NCI-H526 (cell line): ENCODE results near the gene ANKRD36.
A peak's percentile ranks its signal among the peaks of the same experiment; 100 is the strongest.
"Not testable (repeated sequence)": the region's sequence is repeated elsewhere in the genome, so short reads cannot be mapped to it uniquely, and the experiment has no call there.

ENCODE experiments used
- DNase-seq, 2 experiments: peaks; one replicate each; lab custom pipeline; 2025; lab: John Stamatoyannopoulos, UW

The ANKRD36 gene

DNA sequence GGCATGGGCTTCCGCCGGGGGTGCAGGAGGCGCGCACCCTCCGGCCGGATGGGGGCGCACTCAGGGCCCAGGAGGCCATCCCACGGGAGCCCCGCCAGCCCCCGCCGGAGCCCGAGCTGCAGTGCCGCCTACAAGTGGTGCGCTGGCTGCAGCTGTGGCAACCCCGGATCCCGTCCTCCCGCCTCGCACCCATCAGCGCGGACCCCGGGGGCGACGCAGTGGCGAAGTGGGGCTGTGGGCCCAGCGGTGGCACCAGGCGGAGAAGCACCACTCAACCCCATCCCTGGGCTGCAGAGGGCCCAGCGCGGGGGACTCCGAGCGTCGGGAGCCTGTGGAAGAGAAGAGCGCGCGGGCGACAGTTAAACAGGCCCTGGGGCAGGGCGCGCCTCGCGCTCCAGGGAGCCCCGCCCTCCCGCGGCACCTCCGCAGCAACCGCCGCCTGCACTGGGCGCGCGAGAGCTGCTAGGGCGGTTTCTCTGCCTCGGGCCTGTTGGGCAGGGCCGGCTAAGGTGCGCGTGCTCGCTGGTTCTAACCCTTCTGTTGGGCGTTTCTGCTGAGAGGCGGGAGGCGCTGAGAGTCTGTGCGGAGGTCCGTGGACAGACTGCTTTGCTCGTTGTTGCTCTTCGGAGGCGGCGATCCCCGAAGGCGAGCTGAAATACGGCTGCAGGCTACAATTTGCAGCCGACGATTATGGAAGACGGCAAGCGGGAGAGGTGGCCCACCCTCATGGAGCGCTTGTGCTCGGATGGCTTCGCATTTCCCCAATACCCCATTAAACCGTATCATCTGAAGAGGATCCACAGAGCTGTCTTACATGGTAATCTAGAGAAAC lies at the start of gene ANKRD36:
Gene ANKRD36 (plus strand): TSS at position 104 of the 832 bp plus-strand sequence. CDS start 587 bp downstream, at position 691.
- DNase-seq: not testable (repeated sequence)

DNA sequence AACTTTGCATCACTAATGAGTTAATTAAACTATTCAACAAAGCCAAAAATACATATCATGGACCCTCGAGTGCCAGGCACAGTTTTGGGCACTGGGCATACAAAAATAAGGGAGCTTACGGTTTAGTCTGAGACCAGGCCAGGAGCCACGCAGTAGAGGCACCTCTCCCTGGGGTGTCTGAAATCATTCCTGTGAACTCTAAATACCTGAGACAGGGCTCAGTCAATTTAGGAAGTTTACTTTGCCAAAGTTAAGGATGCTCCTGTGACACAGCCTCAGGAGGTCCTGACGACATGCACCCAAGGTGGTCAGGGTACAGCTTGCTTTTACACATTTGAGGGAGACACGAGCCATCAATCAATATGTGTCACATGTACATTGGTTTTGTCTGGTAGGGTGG lies 46.9 kb upstream of the ANKRD36 start:
- DNase-seq: not testable (repeated sequence)

DNA sequence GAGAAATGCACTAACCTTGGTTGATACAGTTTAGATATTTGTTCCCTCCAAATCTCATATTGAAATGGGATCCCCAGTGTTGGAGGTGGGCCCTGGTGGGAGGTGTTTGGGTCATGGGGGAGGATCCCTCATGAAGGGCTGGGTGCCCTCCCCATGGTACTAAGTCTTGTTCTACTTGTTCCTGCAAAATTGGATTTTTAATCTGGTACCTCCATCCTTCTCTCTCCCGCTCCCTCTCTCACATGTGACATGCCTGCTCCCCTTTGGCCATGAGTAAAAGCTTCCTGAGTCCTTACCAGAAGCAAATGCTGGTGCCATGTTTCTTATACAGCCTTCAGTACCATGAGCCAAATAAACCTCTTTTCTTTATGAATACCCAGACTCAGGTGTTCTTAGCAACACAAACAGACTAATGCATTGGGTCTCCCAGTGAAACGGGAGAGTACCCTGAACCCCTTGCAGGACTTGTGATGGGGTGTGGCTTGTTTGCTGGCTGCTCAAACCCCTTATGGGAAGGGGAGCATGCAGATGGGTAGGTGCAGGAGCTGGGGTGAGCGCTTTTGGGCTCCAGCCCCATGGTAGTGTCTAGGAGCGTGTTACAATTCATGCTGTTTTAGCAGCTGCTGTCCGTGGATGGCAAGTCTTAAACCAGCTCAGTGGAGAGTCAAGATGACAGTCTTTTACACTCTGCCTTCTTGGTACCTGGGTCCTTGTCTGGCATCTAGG lies 45.5 kb upstream of the ANKRD36 start:
- DNase-seq: no peak

DNA sequence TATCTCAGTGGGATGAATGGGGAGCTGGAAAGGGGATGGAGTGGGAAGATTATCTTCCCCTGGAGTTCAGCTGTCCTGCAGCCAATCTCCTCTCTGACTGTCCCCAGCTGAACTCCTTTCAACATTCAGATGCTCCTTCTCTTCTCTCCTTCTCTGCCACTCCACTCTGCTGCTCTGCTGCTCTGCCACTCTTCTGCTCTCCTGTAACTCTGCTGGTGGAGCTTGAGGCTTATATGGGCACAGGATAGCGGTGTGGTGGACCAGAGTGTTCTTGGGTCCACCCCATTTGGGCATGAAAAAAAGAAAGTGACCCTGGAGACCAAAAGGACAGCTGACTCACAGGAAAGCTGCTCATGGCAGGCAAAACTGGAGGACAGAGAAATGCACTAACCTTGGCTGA lies 44.9 kb upstream of the ANKRD36 start:
- DNase-seq: no peak

DNA sequence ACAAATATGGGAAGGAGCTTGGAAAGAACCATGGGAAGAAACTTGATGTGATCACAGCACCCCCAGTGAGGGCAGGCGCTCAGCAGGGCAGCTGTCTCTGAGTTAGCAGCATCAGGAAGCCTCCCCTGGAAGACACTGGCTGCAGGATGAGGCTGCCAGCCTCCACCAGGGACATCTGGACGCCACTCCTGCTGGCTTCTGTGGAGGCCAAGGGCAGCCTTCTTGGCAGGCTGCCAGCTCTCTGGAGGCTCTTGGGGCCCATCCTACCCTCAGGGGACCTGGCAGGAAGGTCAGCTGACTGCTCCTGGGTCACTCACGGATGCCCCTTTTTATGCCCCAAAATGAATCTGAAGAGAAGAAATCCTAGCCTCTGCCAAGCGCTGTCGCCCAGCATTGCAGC lies 44.2 kb upstream of the ANKRD36 start:
- not testable (repeated sequence) for DNase-seq

DNA sequence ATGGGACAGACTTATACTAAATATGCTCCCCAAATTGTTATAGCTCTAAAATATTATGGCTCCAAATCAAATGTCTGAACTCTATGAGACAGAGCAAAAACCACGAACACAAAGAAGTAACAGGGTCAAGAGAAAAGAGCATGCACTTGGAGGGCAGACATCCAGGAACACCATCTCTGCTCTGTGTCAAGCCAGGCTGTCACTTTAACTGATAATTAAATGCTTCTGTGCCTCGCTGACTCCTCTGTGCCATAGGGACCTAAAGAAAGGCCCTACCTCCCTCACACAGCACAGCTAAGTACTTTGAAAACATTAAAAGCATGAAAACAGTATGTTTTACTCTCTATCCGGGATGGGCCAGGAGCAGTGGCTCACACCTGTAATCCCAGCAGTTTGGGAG lies 42.0 kb upstream of the ANKRD36 start:
- not testable (repeated sequence) for DNase-seq

DNA sequence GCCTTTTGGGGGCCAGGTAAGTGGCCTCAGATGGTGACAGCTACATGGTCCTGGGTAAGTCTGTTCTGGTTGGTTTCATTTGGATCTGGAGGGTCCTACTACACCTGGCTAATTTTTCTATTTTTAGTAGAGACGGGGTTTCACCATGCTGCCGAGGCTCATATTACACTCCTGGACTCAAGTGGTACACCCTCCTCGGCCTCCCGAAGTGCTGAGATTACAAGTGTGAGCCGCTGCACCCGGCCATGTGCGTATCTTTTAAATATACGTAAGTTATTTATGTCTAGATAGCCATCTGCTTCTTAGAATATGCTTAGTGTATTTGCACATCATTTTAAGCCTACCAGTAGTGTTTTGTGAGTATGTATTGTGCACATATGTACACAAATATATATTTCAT lies 35.7 kb upstream of the ANKRD36 start:
- DNase-seq: not testable (repeated sequence)

DNA sequence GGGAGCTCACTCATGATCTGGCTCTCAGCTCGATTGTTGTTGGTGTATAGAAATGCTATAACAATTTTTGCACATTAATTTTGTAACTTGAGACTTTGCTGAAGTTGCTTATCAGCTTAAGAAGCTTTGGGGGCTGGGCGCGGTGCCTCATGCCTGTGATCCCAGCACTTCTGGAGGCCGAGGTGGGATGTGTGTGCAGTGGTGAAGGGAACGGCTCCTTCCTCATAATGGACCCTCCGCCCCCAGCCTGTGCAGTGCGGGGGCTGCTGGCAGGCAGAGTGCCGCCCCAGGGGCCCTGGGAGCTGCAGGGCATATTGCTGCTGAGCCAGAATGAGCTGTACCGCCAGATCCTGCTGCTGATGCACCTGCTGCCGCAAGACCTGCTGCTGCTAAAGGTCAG lies 32.1 kb upstream of the ANKRD36 start:
- not testable (repeated sequence) for DNase-seq

DNA sequence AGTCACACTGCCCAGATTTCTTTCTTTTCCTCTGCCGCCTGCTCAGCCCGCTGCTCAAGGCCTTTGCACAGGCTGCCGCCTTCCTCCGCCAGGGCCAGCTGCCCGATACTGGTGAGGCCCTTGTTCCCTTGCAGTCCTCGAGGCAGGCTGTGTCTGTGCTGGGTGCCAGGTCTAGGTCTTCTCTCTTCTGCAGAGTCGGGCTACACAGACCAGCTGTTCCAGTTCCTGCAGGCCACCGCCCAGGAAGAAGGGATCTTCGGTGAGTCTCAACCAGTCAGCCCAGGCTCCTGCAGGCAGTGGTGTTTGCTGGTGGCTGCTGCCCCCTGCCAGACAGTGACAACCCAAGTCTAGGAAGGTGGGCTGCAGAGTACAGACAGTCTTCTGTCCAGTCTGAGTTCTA lies 30.7 kb upstream of the ANKRD36 start:
- DNase-seq: peak in 1 of 2 experiments; percentile 49

DNA sequence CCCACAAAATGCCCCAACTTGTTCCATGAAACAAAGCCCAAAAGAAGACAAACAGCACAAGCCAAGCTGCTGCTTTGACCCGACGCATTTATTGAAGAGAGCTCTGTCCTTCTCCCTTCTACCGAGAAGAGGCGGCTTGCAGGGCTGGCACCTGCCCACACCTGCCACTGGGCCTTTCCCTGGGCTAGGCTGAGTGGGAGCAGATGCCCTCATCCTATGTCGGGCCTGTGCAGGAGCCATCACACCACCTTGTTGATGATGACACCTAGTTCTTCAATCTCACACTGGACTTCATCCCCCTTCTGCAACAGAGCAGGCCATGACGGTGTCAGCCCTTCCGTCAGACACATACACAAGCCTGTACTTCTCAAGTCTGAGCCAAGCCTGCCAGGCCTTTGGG lies 29.4 kb upstream of the ANKRD36 start:
- not testable (repeated sequence) for DNase-seq

DNA sequence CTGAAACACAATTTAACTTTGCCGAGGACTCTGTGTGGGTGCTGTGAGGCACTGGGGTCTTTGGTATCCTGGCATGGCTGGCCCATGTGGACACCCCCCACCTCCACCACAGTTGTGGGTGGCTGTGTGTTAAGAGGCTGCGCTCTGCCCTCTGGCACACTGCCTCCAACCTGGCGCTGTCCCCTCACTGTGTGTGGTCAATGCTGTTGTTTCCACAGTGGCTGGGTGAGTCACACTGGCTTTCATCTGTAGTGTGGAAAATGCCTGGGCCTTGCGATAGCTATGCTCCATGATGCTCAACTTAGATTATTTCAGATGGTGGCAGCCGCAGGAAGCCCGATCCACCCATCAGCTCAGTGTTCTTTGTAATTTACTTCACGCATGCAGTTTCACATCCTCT lies 27.9 kb upstream of the ANKRD36 start:
- not testable (repeated sequence) for DNase-seq

DNA sequence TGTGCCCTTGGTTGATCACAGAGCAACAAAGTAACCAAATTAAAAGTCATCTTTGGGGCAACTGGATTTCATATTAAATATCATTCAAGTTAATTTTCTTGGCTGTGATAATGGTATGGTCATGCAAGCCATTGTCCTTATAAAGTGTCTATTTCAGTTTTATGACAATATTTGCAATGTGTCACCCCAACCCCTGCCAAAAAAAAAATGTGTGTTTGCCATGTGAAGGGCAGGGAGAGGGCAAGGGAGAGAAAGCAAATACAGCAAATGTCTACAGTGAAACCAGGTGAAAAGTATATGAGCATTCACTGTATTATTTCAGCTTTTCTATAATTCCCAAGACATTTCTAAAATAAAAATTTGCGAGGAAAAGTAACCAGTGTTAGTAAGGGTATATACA lies 24.2 kb upstream of the ANKRD36 start:
- DNase-seq: not testable (repeated sequence)

DNA sequence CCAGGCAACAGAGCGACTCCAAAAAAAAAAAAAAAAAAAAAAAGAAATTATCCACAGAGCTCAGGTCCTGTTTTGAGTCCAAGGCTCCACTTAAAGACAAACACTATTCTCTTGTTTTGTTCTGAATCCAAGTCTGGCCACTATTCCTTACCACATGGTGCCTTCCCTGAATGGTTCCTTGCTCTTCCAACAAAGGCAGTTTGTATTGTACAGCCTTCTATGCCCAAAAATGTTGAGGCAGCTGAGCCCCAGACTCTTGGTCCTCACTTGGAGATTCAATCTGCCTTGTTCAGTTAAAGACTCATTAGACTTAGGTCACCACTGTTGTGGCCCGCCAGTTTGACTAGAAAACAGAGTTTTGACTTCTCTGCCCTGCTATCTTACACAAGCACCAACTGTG lies 20.0 kb upstream of the ANKRD36 start:
- not testable (repeated sequence) for DNase-seq

DNA sequence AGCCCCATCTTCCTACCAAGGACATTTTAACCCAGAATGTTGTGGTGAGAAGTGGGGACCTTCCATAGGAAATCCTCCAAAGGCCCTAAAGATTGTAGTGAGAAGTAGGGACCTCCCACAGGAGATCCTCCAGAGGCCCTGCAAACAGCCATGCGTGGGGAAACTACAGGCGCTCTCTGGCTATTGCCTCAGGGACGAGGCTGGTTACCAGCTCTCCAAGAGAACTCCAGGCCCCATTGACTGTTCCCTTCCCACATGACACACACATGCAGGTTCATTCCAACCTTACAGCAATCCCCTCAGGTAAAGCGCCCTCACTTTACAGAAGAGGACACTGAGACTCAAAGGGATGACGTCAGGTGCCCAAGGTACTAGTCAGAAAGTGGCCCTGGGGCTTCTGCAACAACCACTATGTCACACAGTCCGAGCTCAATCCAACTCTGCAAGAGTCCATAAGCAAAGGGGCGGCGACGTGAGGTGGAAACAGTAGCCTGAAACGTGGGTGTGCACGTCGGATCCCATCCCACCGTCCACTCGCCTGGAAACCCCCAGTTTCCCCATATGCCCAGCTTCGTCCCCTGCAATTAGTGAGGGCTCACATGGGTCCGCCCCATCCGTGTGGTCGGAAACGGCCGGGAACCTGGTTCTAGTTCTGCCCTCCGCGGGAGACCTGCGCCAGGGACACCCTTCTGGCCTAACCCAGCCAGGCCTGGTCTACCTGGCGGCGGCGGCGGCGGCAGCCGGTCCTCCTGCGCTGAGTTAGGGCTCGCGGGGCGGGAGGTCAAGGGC lies 18.8 kb upstream of the ANKRD36 start:
- DNase-seq: not testable (repeated sequence)

DNA sequence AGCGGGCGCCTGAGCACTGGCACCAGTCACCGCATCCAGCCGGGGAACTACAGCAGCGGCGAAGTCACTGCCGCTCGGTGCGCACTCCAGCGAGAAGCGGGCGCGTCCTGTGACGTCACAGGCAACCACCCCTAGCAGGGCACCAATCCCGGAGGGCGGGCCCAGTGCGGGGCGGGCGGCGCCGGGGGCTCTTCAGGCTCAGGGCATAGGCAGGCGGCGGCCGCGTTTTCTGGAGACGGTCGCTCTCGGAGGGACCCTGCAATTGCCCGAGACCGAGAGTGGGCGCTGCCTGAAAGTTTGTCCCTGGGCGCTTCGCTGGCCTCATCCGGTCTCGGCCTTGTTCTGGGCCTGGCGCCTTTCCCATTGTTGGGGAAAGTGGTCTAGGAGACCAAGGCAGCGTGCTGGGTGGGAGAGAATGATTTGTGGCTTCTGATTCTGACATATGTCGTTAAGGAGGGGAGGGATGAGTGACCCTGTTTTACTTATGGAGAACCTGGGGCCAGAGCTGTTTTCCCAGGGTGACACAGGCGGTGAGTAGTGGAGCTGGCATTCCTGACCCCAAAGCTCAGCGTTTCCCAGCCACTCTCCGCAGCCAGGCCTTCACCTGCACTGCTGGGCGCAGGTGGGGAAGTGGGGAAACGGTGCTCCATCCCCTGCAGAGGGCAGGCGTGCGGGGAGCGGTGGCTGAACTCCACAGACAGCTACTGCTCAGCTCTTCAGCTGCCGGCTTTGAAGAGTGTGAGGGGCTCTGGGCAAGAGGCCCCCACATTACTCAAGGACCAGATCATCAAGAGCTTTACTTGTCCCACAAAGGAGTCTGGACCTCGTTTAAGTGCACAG lies 18.0 kb upstream of the ANKRD36 start, which contains the start of gene FAHD2B:
Gene FAHD2B (minus strand): TSS at position 111 of the 840 bp plus-strand sequence. CDS start 3,176 bp downstream, outside the sequence.
- DNase-seq: peak in 1 of 2 experiments; percentile 77

DNA sequence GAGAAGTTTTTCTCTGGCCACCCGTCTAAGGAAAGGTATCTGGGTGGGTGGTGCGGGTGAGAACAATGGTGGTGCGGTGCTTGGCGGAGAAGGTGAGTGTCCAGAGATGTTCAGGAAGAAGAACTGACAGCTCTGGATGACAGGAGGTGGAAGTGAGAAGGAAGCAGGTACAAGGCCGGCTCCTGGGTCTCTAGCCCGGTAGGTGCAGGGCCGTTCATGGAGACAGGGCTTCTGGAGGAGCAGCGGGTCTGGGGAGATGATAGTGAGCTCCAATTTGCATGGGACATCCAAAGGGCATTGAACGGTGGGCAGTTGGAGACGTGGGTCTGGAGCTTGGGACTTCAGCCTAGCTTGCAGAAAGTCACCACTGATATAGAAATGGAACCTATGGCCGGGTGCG lies 17.3 kb upstream of the ANKRD36 start:
- DNase-seq: no peak

DNA sequence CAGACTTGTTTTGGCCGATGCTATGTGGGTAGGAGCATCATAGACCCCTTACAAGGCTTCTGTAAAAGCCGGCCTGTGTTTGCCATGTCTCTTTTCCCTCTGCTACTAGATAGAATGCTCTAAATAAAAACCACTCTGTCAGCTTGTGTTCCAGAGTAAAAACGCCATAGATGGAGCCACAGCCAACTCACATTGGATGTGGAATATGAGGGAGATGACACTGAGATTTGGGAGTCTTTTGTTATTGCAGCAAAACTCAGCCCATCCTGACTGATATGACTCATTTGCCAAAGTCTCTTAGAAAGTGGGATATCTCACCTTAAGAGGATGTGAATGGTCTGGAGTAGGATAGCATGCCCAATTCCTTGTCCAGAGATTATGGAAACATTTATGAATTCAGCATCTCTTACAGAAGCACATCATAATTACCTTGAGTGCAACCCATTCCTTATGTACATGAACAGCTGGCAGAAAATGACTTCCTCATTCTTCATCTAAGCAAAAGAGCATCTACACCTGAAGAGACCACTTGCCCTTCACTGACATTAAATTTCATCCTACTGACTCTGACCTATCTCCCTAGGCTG lies 14.1 kb upstream of the ANKRD36 start:
- DNase-seq: not testable (repeated sequence)

DNA sequence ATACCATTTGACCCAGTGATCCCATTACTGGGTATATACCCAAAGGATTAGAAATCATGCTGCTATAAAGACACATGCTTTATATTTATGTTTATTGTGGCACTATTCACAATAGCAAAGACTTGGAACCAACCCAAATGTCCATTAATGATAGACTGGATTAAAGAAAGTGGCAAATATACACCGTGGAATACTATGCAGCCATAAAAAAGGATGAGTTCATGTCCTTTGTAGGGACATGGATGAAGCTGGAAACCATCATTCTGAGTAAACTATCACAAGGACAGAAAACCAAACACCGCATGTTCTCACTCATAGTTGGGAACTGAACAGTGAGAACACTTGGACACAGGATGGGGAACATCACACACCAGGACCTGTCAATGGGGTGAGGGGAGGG lies 6.1 kb upstream of the ANKRD36 start:
- DNase-seq: not testable (repeated sequence)

DNA sequence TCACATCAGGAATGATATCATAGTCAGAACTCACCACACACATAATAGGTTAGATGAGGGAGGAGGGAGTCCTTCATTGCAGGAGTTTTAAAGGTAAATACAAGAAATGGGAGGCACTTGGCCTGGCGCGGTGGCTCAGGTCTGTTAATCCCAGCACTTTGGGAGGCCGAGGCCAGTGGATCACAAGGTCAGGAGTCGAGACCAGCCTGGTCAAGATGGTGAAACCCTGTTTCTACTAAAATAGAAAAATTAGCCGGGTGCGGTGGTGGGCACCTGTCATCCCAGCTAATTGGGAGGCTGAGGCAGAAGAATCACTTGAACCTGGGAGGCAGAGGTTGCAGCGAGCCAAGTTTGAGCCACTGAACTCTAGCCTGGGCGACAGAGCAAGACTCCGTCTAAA lies 1.7 kb upstream of the ANKRD36 start:
- not testable (repeated sequence) for DNase-seq

DNA sequence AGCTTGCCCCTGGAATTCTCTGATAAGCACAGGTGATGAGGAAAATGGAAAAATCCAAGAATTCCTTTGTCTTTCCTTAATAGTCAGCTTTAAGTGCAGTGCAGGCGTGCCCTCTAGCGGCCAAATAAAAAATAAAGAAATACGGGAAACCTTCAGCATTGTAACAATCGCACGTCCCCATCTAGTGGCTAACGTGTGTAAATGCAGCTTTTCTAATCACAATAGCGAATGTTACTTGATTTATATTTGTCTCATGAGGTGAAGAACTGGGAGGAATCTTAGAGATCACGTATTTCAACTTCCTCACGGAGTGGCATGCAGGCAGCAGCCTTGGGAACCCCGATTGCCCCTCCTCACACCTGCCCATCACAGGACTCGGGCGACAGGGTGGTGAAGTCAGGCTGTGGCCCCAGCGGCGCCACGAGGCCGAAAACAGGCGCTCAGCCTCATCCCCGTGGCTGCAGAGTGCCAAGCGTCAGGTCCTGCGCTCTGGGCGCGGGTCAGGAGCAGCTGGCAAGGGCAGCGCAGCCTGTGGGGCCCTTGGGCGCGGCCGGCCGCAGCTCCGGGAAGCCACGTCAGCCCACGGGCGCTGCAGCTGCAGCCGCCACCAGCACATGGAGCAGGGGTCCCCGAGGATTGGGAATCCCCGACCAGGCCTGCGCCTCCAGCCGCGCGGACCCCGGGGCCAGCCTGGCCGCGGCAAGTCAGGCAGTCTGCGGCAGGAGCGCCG lies 468 bp upstream of the ANKRD36 start:
- DNase-seq: not testable (repeated sequence)
